ENCODE data around the gene SANBR. TPM values are rescaled to one million over a fixed set of nuclear protein-coding genes. Genes with fewer than 3 reads are reported as not detected.

Gene SANBR
- total and polyA plus RNA-seq, 2 of the 13 experiments (the other 11 are each of a cell fraction or from before 2014, with no cell fraction given), result 9.8 to 20.9 TPM

DNA sequence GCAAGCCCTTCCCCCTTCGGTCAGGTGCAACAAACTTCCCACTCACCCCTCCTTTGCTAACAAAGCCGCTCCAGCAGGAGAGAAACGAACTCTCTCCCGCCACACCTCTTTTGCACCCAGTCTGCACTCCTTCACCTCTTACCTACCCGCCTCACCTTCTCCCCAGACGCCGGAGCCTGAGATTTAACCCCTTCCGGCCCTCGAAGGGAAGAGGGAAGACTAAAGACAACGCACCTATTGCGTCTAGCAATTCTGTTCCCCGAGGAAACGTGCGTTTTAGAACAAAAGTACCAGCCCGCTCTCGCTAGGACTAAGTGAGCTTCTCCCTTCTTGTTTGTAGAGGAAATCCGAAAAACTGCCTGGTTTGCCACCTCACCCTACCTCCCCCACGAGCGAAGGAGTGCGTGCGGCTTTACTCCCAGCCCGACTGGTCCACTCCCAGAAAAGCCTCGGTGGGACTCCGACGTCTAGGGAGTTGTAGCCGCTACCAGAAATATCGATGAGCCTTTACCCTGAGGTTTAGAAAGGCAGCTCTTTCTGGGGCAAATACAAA, 48.6 kb upstream of the SANBR start (continued):
- TF ChIP-seq NPAS2 (CRISPR knock-in tag; IDR thresholded peaks at IDR 0.05; ENCODE audit: borderline replicate concordance) (no peak), HMG20B (CRISPR knock-in tag; conservative IDR thresholded peaks at IDR 0.05) (peak; percentile 69), ZNF260 (CRISPR knock-in tag; IDR thresholded peaks at IDR 0.05; ENCODE audit: borderline replicate concordance, low read depth) (no peak), REPIN1 (CRISPR knock-in tag; IDR thresholded peaks at IDR 0.05; ENCODE audit: borderline replicate concordance, low read depth) (peak; percentile 11; the same call in 1 of the 2 replicates), ZNF33A (CRISPR knock-in tag; IDR thresholded peaks at IDR 0.05; ENCODE audit: borderline replicate concordance) (peak; percentile 99), TBL1XR1 (IDR thresholded peaks at IDR 0.05; ENCODE audit: borderline replicate concordance, low read length, partially characterized antibody) (no peak), ZNF7 (CRISPR knock-in tag; IDR thresholded peaks at IDR 0.05) (no peak), ZNF776 (CRISPR knock-in tag; IDR thresholded peaks at IDR 0.05) (0 out of 2 replicates have a peak, but pooled peaks have one; percentile 37)
- TF ChIP-seq, protein P1, sequence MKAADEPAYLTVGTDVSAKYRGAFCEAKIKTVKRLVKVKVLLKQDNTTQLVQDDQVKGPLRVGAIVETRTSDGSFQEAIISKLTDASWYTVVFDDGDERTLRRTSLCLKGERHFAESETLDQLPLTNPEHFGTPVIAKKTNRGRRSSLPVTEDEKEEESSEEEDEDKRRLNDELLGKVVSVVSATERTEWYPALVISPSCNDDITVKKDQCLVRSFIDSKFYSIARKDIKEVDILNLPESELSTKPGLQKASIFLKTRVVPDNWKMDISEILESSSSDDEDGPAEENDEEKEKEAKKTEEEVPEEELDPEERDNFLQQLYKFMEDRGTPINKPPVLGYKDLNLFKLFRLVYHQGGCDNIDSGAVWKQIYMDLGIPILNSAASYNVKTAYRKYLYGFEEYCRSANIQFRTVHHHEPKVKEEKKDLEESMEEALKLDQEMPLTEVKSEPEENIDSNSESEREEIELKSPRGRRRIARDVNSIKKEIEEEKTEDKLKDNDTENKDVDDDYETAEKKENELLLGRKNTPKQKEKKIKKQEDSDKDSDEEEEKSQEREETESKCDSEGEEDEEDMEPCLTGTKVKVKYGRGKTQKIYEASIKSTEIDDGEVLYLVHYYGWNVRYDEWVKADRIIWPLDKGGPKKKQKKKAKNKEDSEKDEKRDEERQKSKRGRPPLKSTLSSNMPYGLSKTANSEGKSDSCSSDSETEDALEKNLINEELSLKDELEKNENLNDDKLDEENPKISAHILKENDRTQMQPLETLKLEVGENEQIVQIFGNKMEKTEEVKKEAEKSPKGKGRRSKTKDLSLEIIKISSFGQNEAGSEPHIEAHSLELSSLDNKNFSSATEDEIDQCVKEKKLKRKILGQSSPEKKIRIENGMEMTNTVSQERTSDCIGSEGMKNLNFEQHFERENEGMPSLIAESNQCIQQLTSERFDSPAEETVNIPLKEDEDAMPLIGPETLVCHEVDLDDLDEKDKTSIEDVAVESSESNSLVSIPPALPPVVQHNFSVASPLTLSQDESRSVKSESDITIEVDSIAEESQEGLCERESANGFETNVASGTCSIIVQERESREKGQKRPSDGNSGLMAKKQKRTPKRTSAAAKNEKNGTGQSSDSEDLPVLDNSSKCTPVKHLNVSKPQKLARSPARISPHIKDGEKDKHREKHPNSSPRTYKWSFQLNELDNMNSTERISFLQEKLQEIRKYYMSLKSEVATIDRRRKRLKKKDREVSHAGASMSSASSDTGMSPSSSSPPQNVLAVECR (CRISPR knock-in tag; IDR thresholded peaks at IDR 0.05; ENCODE audit: borderline replicate concordance), result peak; percentile 81
- TF ChIP-seq, protein P2, sequence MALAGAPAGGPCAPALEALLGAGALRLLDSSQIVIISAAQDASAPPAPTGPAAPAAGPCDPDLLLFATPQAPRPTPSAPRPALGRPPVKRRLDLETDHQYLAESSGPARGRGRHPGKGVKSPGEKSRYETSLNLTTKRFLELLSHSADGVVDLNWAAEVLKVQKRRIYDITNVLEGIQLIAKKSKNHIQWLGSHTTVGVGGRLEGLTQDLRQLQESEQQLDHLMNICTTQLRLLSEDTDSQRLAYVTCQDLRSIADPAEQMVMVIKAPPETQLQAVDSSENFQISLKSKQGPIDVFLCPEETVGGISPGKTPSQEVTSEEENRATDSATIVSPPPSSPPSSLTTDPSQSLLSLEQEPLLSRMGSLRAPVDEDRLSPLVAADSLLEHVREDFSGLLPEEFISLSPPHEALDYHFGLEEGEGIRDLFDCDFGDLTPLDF (CRISPR knock-in tag; IDR thresholded peaks at IDR 0.05), result peak; percentile 53
- TF ChIP-seq, protein P3, sequence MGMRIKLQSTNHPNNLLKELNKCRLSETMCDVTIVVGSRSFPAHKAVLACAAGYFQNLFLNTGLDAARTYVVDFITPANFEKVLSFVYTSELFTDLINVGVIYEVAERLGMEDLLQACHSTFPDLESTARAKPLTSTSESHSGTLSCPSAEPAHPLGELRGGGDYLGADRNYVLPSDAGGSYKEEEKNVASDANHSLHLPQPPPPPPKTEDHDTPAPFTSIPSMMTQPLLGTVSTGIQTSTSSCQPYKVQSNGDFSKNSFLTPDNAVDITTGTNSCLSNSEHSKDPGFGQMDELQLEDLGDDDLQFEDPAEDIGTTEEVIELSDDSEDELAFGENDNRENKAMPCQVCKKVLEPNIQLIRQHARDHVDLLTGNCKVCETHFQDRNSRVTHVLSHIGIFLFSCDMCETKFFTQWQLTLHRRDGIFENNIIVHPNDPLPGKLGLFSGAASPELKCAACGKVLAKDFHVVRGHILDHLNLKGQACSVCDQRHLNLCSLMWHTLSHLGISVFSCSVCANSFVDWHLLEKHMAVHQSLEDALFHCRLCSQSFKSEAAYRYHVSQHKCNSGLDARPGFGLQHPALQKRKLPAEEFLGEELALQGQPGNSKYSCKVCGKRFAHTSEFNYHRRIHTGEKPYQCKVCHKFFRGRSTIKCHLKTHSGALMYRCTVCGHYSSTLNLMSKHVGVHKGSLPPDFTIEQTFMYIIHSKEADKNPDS (CRISPR knock-in tag; IDR thresholded peaks at IDR 0.05), result no peak
- TF ChIP-seq, protein P4, sequence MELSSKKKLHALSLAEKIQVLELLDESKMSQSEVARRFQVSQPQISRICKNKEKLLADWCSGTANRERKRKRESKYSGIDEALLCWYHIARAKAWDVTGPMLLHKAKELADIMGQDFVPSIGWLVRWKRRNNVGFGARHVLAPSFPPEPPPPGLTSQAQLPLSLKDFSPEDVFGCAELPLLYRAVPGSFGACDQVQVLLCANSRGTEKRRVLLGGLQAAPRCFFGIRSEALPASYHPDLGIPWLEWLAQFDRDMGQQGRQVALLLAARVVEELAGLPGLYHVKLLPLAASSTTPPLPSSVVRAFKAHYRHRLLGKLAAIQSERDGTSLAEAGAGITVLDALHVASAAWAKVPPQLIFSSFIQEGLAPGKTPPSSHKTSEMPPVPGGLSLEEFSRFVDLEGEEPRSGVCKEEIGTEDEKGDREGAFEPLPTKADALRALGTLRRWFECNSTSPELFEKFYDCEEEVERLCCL (CRISPR knock-in tag; IDR thresholded peaks at IDR 0.05; ENCODE audit: borderline replicate concordance), result no peak
